Large intestine (tissue), 12 donors: Measurements from ENCODE around the gene SAMHD1. TPM values are rescaled to one million over a fixed set of nuclear protein-coding genes. Genes with fewer than 3 reads are reported as not detected.
"Not testable (repeated sequence)": the region's sequence is repeated elsewhere in the genome, so short reads cannot be mapped to it uniquely, and the experiment has no call there.

ENCODE experiments used
- DNase-seq, 2 donors: peaks; one replicate each; pipeline versions ENCODE4 v3.0.0 to v3.0.0-alpha.2; 2013
- H3K27ac ChIP-seq: one replicate; pipeline ENCODE4 v1.5.1; 2013; ENCODE audit warnings: low read length
- H3K27me3 ChIP-seq: 2 replicates; pipeline ENCODE4 v1.6.1; 2013; ENCODE audit warnings: low read length; ENCODE audit not compliant: control insufficient read depth, insufficient read depth
- H3K36me3 ChIP-seq: 2 replicates; pipeline ENCODE4 v1.6.1; 2013; ENCODE audit warnings: low read length; ENCODE audit not compliant: control insufficient read depth, insufficient read depth
- H3K4me1 ChIP-seq: one replicate; pipeline ENCODE4 v1.6.1; 2013; ENCODE audit warnings: low read length; ENCODE audit not compliant: control insufficient read depth, insufficient read depth
- H3K4me3 ChIP-seq: one replicate; pipeline ENCODE4 v1.5.1; 2013; ENCODE audit warnings: low read length
- H3K9me3 ChIP-seq: one replicate; pipeline ENCODE4 v1.6.1; 2013; ENCODE audit warnings: mild to moderate bottlenecking, low read depth, low read length, moderate library complexity; ENCODE audit not compliant: control insufficient read depth
- WGBS: methylation state at CpG from one replicate; pipeline ENCODE4 v1.1.5; 2013; ENCODE audit warnings: low lambda C conversion rate; ENCODE audit not compliant: insufficient coverage; 5-methylcytosine and 5-hydroxymethylcytosine counted together
- long read RNA-seq, 11 donors: transcript quantifications; one replicate each; lab custom pipeline, GENCODE V29; 2026
- polyA plus RNA-seq: library from polyadenylated mRNA; unstranded; fragments of 120-200 nt; gene quantifications from one replicate; pipeline ENCODE4 v1.2.1, GENCODE V29; 2013

Gene SAMHD1
- polyA plus RNA-seq, result 40.4 TPM
- long read RNA-seq, donor 1, full-length matches to known transcripts, result 3 of 3 reads
- long read RNA-seq, donor 1, partial matches to known transcripts, result 0 of 3 reads
- long read RNA-seq, donor 1, other reads (novel, unspliced or antisense), result 0 of 3 reads
- long read RNA-seq, donor 2, full-length matches to known transcripts, result 6 of 6 reads
- long read RNA-seq, donor 2, partial matches to known transcripts, result 0 of 6 reads
- long read RNA-seq, donor 2, other reads (novel, unspliced or antisense), result 0 of 6 reads
- long read RNA-seq, donor 3, full-length matches to known transcripts, result 11 of 11 reads
- long read RNA-seq, donor 3, partial matches to known transcripts, result 0 of 11 reads
- long read RNA-seq, donor 3, other reads (novel, unspliced or antisense), result 0 of 11 reads
- long read RNA-seq, donor 4, full-length matches to known transcripts, result 2 of 2 reads
- long read RNA-seq, donor 4, partial matches to known transcripts, result 0 of 2 reads
- long read RNA-seq, donor 4, other reads (novel, unspliced or antisense), result 0 of 2 reads
- long read RNA-seq, donor 5, full-length matches to known transcripts, result 4 of 4 reads
- long read RNA-seq, donor 5, partial matches to known transcripts, result 0 of 4 reads
- long read RNA-seq, donor 5, other reads (novel, unspliced or antisense), result 0 of 4 reads
- long read RNA-seq, donor 6, full-length matches to known transcripts, result 7 of 7 reads
- long read RNA-seq, donor 6, partial matches to known transcripts, result 0 of 7 reads
- long read RNA-seq, donor 6, other reads (novel, unspliced or antisense), result 0 of 7 reads
- long read RNA-seq, donor 7, full-length matches to known transcripts, result 2 of 2 reads
- long read RNA-seq, donor 7, partial matches to known transcripts, result 0 of 2 reads
- long read RNA-seq, donor 7, other reads (novel, unspliced or antisense), result 0 of 2 reads
- long read RNA-seq, donor 8, full-length matches to known transcripts, result 2 of 2 reads
- long read RNA-seq, donor 8, partial matches to known transcripts, result 0 of 2 reads
- long read RNA-seq, donor 8, other reads (novel, unspliced or antisense), result 0 of 2 reads
- long read RNA-seq, donor 9, full-length matches to known transcripts, result 5 of 5 reads
- long read RNA-seq, donor 9, partial matches to known transcripts, result 0 of 5 reads
- long read RNA-seq, donor 9, other reads (novel, unspliced or antisense), result 0 of 5 reads
- long read RNA-seq, donor 10, full-length matches to known transcripts, result 7 of 7 reads
- long read RNA-seq, donor 10, partial matches to known transcripts, result 0 of 7 reads
- long read RNA-seq, donor 10, other reads (novel, unspliced or antisense), result 0 of 7 reads
- long read RNA-seq, donor 11, full-length matches to known transcripts, result 6 of 6 reads
- long read RNA-seq, donor 11, partial matches to known transcripts, result 0 of 6 reads
- long read RNA-seq, donor 11, other reads (novel, unspliced or antisense), result 0 of 6 reads

GRCh38 chr20:36951198-36951978 lies at the start of gene SAMHD1:
SAMHD1 (minus strand) TSS chr20:36951708; CDS start chr20:36951643, 65 bp downstream.
- peak; percentile 97 to 98 for DNase-seq
- no CpG with 5 or more reads among the region's 66 CpGs for WGBS
- H3K27ac ChIP-seq, result peak within 1 kb of the TSS; percentile 74

DNA sequence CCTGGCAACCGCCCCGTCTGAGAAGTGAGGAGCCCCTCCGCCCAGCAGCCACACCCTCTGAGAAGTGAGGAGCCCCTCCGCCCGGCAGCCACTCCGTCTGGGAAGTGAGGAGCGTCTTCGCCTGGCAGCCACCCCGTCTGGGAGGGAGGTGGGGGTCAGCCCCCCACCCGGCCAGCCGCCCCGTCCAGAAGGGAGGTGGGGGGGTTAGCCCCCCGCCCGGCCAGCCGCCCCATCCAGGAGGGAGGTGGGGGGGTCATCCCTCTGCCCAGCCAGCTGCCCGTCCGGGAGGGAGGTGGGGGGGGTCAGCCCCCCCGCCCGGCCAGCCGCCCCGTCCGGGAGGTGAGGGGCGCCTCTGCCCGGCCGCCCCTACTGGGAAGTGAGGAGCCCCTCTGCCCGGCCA lies 48.7 kb upstream of the SAMHD1 start:
- H3K4me1 ChIP-seq, H3K36me3 ChIP-seq, H3K27ac ChIP-seq, H3K27me3 ChIP-seq, H3K4me3 ChIP-seq, DNase-seq, H3K9me3 ChIP-seq: not testable (repeated sequence)
- no CpG with 5 or more reads among the region's 26 CpGs for WGBS

More at GRCh38 chr20:36951198-36951978, at the start of gene SAMHD1:
- peak within 1 kb of the TSS; percentile 86 for H3K4me3 ChIP-seq
- no peaks in the 10 kb centered on the region for H3K4me1 ChIP-seq
- H3K9me3 ChIP-seq, result peaks cover 3% of the 10 kb centered on the region
- H3K27me3 ChIP-seq, result no peaks in the 10 kb centered on the region
- H3K36me3 ChIP-seq, result no peaks in the 10 kb centered on the region

GRCh38 chr20:36998652-36999051 lies 47.1 kb upstream of the SAMHD1 start:
- WGBS, result 40% methylated on average over 1 of the region's 7 CpGs
- H3K4me3 ChIP-seq, result no peak overlapping the region
- no peaks in the 10 kb centered on the region for H3K27me3 ChIP-seq
- no peaks in the 10 kb centered on the region for H3K9me3 ChIP-seq
- no peaks in the 10 kb centered on the region for H3K4me1 ChIP-seq
- DNase-seq, result no peak
- no peak overlapping the region for H3K27ac ChIP-seq
- H3K36me3 ChIP-seq, result peaks cover 8% of the 10 kb centered on the region

DNA sequence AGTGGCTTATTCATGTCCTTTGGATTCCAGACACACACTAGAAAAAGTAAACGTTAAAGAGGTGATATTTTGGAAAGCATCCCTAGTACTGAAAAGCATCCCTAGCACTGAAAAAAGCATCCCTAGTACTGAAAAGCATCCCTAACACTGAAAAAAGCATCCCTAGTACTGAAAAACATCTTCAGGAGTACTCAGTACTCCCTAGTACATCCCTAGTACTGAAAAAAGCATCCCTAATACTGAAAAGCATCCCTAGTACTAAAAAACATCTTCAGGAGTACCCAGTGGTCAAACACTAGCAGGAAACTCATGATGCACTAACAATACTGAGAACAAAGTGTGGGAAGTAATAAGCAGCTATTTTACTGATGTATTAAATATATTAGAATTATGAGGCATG lies 45.6 kb upstream of the SAMHD1 start:
- H3K27ac ChIP-seq, result no peak overlapping the region
- H3K4me1 ChIP-seq, result no peaks in the 10 kb centered on the region
- H3K27me3 ChIP-seq, result no peaks in the 10 kb centered on the region
- H3K4me3 ChIP-seq, result no peak overlapping the region
- H3K9me3 ChIP-seq, result no peaks in the 10 kb centered on the region
- WGBS, result 100% methylated on average over 1 of the region's 1 CpG
- peaks cover 2% of the 10 kb centered on the region for H3K36me3 ChIP-seq
- no peak for DNase-seq

- H3K4me1 ChIP-seq, H3K4me3 ChIP-seq, H3K27ac ChIP-seq, H3K36me3 ChIP-seq, DNase-seq, H3K9me3 ChIP-seq, H3K27me3 ChIP-seq: not testable (repeated sequence)
- no CpG with 5 or more reads among the region's 4 CpGs for WGBS
These were observed 42.7 kb upstream of the SAMHD1 start for GRCh38 chr20:36994221-36994620.

DNA sequence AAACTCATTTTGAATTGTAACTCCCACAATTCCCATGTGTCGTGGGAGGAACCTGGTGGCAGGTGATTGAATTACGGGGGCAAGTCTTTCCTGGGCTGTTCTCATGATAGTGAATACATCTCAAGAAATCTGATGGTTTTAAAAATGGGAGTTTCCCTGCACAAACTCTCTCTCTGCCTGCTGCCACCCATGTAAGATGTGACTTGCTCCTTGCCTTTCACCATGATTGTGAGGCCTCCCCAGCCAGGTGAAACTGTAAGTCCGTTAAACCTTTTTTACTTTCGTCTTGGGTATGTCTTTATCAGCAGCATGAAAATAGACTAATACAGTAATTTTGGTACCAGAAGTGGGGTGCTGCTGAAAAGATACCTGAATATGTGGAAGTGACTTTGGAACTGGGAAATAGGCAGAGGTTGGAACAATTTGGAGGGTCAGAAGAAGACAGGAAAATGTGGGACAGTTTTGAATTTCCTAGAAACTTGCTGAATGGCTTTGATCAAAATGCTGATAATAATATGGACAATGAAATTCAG lies 41.4 kb upstream of the SAMHD1 start:
- WGBS, result 80% methylated on average over 1 of the region's 4 CpGs
- no peak overlapping the region for H3K4me3 ChIP-seq
- DNase-seq, result no peak
- H3K27me3 ChIP-seq, result no peaks in the 10 kb centered on the region
- H3K4me1 ChIP-seq, result no peaks in the 10 kb centered on the region
- peaks cover 2% of the 10 kb centered on the region for H3K36me3 ChIP-seq
- no peaks in the 10 kb centered on the region for H3K9me3 ChIP-seq
- H3K27ac ChIP-seq, result no peak overlapping the region

DNA sequence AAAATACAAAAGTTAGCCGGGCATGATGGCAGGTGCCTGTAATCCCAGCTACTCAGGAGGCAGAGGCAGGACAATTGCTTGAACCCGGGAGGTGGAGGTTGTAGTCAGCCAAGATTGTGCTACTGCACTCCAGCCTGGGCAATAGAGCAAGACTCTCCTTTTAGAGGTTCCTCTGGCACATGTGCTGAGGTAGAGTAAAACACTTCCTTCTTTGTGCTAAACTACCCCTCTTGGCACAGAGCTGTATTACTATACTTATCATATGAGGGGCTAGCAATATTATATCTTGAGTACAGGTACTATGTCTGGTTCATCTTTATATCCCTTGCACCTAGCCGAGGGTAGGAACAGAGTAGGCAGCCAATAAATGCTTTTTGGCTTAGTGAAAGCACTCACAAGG lies 40.2 kb upstream of the SAMHD1 start:
- no CpG with 5 or more reads among the region's 3 CpGs for WGBS
- no peak overlapping the region for H3K4me3 ChIP-seq
- H3K27ac ChIP-seq, result no peak overlapping the region
- H3K9me3 ChIP-seq, result no peaks in the 10 kb centered on the region
- no peaks in the 10 kb centered on the region for H3K27me3 ChIP-seq
- no peak for DNase-seq
- H3K36me3 ChIP-seq, result peaks cover 2% of the 10 kb centered on the region
- H3K4me1 ChIP-seq, result no peaks in the 10 kb centered on the region

- no peak for DNase-seq
- no peak overlapping the region for H3K4me3 ChIP-seq
- H3K27me3 ChIP-seq, result no peaks in the 10 kb centered on the region
- 94% methylated on average over 3 of the region's 6 CpGs for WGBS
- H3K4me1 ChIP-seq, result no peaks in the 10 kb centered on the region
- H3K9me3 ChIP-seq, result no peaks in the 10 kb centered on the region
- H3K27ac ChIP-seq, result no peak overlapping the region
- no peaks in the 10 kb centered on the region for H3K36me3 ChIP-seq
These were observed 38.3 kb upstream of the SAMHD1 start for GRCh38 chr20:36989797-36990196.

DNA sequence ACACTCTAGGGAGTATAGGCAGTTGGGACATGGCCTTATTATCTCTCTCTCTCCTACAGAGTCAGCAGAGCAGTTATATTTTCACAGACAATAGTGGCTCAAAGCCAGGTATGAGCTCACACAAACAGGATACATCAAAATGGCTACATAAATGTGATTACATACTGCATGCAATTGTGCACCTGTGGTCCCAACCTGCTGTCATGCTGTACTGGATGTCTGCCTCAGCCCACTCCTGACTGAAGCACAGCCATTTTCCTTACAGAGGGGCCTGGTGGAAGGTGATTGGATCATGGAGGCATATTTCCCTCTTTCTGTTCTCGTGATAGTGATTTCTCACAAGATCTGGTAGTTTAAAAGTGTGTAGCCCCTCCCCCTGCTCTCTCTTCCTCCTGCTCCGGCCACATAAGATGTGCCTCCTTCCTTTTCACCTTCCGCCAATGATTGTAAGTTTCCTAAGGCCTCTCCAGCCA lies 37.0 kb upstream of the SAMHD1 start:
- Histone ChIP-seq H3K4me3 (no peak overlapping the region), H3K9me3 (no peaks in the 10 kb centered on the region), H3K36me3 (no peaks in the 10 kb centered on the region), H3K27me3 (no peaks in the 10 kb centered on the region), H3K27ac (no peak overlapping the region), H3K4me1 (no peaks in the 10 kb centered on the region)
- no peak for DNase-seq
- no CpG with 5 or more reads among the region's 3 CpGs for WGBS
